Measurements from ENCODE around the gene PLK2.

DNA sequence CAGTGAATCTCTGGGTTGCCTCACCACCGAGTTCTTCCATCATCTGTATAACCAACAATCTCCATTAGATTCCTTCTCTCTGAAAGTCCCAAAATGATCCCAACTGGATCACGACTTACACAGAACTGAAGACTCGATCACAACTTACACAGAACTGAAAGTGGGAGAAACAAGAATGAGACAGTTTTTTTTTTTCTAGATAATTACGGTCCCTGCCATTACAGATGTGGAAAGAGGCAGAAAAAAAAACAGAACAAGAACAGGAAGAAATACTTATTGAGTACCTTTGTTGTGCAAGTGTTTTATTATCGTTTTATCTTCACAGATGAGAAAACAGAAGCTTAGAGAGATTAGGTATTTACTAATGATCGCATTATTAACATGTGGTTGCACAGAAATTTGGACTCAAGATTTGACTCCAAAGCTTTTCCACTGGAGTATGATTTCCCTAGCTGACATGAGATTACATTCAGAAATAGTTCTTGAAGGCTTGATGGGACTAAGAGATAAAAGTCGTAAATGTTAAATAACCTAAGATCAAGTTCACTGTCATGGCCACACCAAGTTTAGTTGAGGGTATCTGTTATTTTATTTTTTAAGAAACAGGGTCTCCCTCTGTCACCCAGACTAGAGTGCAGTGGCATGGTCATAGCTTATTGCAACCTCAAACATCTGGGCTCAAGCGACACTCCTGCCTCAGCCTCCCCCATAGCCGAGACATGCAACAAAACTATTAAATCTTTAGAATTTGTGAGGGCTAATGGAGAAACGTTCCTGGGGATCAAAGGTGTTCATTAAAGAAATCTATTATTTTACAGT is 8.9 kb downstream of the PLK2 start:
- TF ChIP-seq CTCF (IDR thresholded peaks at IDR 0.05; ENCODE audit: control extremely low read depth in 1 of 3, insufficient read depth in 1 of 3, low read depth in 1 of 3, low read length in 3 of 3) (no peak), SP4 (IDR thresholded peaks at IDR 0.05; ENCODE audit: low read length) (no peak), RFX5 (IDR thresholded peaks at IDR 0.05; ENCODE audit: borderline replicate concordance, low read depth, low read length) (no peak), CEBPB (IDR thresholded peaks at IDR 0.05; ENCODE audit: low read depth, low read length) (no peak), TAF7 (optimal IDR thresholded peaks at IDR 0.05; ENCODE audit: borderline replicate concordance, low read depth, low read length) (no peak), ZNF274 (IDR thresholded peaks at IDR 0.05; ENCODE audit: borderline replicate concordance, extremely low read depth, low read length) (no peak), BRCA1 (IDR thresholded peaks at IDR 0.05; ENCODE audit: low read depth, low read length) (no peak), USF2 (IDR thresholded peaks at IDR 0.05; ENCODE audit: low read length) (no peak)
